Limb (tissue), 2 donors: ENCODE data around the gene MRPL58.
"Not testable (repeated sequence)": the region's sequence is repeated elsewhere in the genome, so short reads cannot be mapped to it uniquely, and the experiment has no call there.

Source experiments
- DNase-seq, 2 donors: peaks; one replicate each; pipeline ENCODE4 v3.0.0-alpha.2; 2016; ENCODE audit errors: extremely low spot score in 2 of 2

MRPL58 gene

GRCh38 chr17:75012346-75013091, at the start of gene MRPL58:
Gene MRPL58, plus strand, starts transcription at chr17:75012670. Its CDS starts 17 bp downstream, at chr17:75012687.
- DNase-seq = peak; percentile 88 to 92

GRCh38 chr17:74963656-74964055, 48.8 kb upstream of the MRPL58 start:
- DNase-seq = no peak

GRCh38 chr17:74964246-74964761, 48.2 kb upstream of the MRPL58 start:
- DNase-seq = no peak

- DNase-seq = no peak
Observed at GRCh38 chr17:74964988-74965622, 47.4 kb upstream of the MRPL58 start.

- no peak for DNase-seq
Observed at GRCh38 chr17:74968361-74968780, 44.1 kb upstream of the MRPL58 start.

GRCh38 chr17:74969501-74969900, 43.0 kb upstream of the MRPL58 start:
- not testable (repeated sequence) for DNase-seq

GRCh38 chr17:74970395-74970794, 42.1 kb upstream of the MRPL58 start:
- no peak for DNase-seq

- DNase-seq = no peak
Observed at GRCh38 chr17:74971069-74971841, 41.2 kb upstream of the MRPL58 start.

- no peak for DNase-seq
Observed at GRCh38 chr17:74971842-74972106, 40.7 kb upstream of the MRPL58 start.

GRCh38 chr17:74972107-74972972, 40.1 kb upstream of the MRPL58 start, which contains the start of gene HID1:
Gene HID1, minus strand, starts transcription at chr17:74972759. Its CDS starts 103 bp downstream, at chr17:74972656.
- peak in 1 of 2 donors; percentile 81 for DNase-seq

- DNase-seq = no peak
Observed at GRCh38 chr17:74972973-74973328, 39.5 kb upstream of the MRPL58 start.

- no peak for DNase-seq
Observed at GRCh38 chr17:74975943-74976342, 36.5 kb upstream of the MRPL58 start.

- no peak for DNase-seq
Observed at GRCh38 chr17:74977802-74978201, 34.7 kb upstream of the MRPL58 start.

- no peak for DNase-seq
Observed at GRCh38 chr17:74978240-74978639, 34.2 kb upstream of the MRPL58 start.

GRCh38 chr17:74979408-74980146, 32.9 kb upstream of the MRPL58 start:
- no peak for DNase-seq

GRCh38 chr17:74981318-74981978, 31.0 kb upstream of the MRPL58 start:
- no peak for DNase-seq

- DNase-seq = peak; percentile 53 to 84
Observed at GRCh38 chr17:74981979-74982662, 30.3 kb upstream of the MRPL58 start.

GRCh38 chr17:74982663-74983313, 29.7 kb upstream of the MRPL58 start:
- DNase-seq = not testable (repeated sequence)

- DNase-seq = no peak
Observed at GRCh38 chr17:74986206-74986576, 26.3 kb upstream of the MRPL58 start.
